ENCODE measurements around the gene CD2BP2. TPM values are rescaled to one million over a fixed set of nuclear protein-coding genes. Genes with fewer than 3 reads are reported as not detected.

The CD2BP2 gene
- total and polyA plus RNA-seq, 2 of the 13 experiments (the other 11 are each of a cell fraction or from before 2014, with no cell fraction given): 24.9 to 54.6 TPM

- TF ChIP-seq ZNF770 (CRISPR knock-in tag; IDR thresholded peaks at IDR 0.05): peak; percentile 96
- TF ChIP-seq ZBTB40 (IDR thresholded peaks at IDR 0.05): no peak
- no peak for TF ChIP-seq ZBTB40 (CRISPR knock-in tag; IDR thresholded peaks at IDR 0.05)
- no peak for TF ChIP-seq TRAFD1 (CRISPR knock-in tag; IDR thresholded peaks at IDR 0.05; ENCODE audit: borderline replicate concordance)
- TF ChIP-seq NFATC3 (CRISPR knock-in tag; IDR thresholded peaks at IDR 0.05): no peak
- TF ChIP-seq ZBTB8A (CRISPR knock-in tag; IDR thresholded peaks at IDR 0.05; ENCODE audit: borderline replicate concordance, low read depth): no peak
- TF ChIP-seq HMGXB4 (CRISPR knock-in tag; IDR thresholded peaks at IDR 0.05; ENCODE audit: borderline replicate concordance in 1 of 2, low read depth in 1 of 2): peak in 1 of 2 experiments; percentile 53; a peak in 1 of 4 replicates
Measured at GRCh38 chr16:30369938-30370455, 14.9 kb upstream of the CD2BP2 start (continued).
